22Rv1 (cell line): ENCODE data around the gene BTN2A1.

Experiments used
- H3K27ac ChIP-seq: fragments of 450-650 bp; 2 replicates; pipeline ENCODE4 v1.5.1; 2017
- CTCF ChIP-seq: fragments of 450-650 bp; IDR thresholded peaks from 2 replicates; pipeline ENCODE4 v1.5.1; 2017; ENCODE audit warnings: mild to moderate bottlenecking
- ZFX ChIP-seq: fragments of 450-650 bp; IDR thresholded peaks from 2 replicates; pipeline ENCODE4 v1.6.1; 2017; ENCODE audit warnings: antibody characterized with exemption, borderline replicate concordance

BTN2A1 gene

DNA sequence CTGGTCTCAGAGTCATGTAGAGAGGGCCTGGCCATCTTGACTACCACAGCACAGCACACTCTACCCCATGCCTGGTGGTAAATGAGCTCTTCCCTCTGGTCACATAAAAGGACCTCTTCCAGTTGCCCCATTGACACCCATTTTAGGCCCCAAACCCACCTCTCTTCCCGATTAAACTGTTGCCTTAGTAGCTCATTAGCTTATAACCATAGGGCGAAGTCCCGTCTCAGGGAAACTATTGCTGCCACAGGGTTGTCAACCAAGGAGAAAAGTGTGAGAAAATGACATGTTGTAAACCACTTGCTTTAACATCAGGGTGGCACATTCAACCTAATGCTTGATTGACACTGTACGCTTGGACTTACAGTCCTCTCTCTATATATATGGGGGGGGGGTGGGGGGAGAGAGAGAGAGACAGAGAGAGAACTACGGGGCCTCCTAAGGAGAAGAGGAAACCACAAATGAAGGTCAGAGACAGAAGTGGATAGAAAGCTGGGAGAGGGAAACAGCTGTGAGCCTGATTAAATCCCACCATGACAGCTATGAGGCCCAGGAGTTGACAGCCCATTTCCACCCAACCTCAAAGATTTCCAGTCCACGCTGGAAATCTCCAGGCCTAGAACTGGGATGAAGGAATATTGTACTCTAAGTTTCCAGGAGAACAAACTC is 27.5 kb downstream of the BTN2A1 start:
- H3K27ac ChIP-seq = no peak overlapping the region
- TF ChIP-seq CTCF (no peak), ZFX (no peak)

DNA sequence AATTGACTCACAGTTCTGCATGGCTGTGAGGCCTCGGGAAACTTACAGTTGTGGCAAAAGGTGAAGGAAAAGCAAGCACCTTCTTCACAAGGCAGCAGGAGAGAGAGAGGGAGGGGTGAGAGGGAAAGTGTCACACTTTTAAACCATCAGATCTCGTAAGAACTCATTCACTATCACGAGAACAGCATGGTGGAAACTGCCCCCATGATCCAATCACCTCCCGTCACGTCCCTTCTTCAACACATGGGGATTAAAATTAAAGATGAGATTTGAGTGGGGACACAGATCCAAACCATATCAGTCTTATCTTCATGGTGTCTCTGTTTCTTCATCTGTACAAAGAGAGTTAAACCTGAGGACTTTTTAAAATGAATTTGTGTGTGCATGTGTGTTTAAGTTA is 28.6 kb downstream of the BTN2A1 start:
- TF ChIP-seq ZFX (no peak), CTCF (no peak)
- no peak overlapping the region for H3K27ac ChIP-seq

DNA sequence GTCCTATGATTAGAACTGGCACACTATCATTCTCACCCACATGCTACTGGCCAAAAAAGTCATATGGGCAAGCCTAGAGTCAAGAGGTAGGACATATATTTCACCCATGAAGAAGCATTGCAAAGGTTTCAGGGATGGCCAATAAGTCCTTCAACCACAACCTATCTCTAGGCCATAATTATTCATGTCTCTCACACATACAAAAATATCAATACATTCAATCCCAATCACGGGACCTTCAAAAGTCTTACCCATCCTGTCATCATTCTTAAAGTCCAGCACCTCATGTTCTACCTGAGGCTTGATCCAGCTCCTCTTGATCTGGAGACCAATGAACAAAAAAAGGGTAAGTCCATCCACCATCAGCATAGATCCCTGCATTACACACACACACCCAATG is 29.7 kb downstream of the BTN2A1 start:
- TF ChIP-seq CTCF (no peak), ZFX (no peak)
- no peak overlapping the region for H3K27ac ChIP-seq

DNA sequence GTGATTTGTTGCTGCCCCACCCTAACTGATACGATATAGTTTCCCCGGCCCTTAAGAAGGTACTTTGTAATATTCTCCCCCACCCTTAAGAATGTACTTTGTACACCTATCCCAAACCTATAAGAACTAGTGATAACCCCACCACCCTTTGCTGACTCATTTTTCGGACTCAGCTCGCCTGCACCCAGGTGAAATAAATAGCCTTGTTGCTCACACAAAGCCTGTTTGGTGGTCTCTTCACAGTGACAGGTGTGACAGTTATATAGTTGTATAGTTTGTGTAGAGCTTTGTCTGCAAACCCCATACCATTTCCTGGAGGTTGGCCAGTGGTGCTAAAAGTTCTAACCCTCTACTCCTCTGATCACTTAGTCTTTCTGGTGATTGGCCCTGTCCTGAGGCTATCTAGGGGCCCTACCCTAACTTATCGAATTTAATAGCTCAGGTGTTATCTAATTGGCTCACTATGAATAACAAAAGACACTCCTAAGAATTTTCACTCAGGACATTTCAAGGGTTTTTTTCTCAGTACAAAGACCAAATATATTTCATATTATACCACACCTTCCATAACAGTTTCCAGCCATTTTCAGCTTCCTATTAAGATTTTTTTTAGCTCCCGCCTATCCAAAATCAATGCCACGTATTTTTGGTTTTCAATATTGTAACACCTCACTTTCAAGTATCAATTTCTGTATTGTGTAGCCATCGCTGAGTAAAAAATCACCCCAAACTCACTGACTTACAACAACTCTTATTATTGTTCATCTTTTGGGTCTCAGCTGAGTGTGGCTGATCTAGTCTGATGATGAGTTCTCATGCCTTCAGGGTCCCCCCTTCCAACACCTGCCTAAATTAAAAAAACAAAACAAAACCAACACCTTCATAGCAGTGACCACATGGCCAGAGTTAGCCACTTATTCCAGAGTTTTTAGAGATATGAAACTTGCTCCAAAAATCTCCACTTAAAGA is 32.5 kb downstream of the BTN2A1 start:
- no peak for TF ChIP-seq CTCF
- no peak for TF ChIP-seq ZFX
- no peak overlapping the region for H3K27ac ChIP-seq

- TF ChIP-seq CTCF (no peak), ZFX (no peak)
- H3K27ac ChIP-seq = no peak overlapping the region
Measured at GRCh38 chr6:26491604-26492003, 33.8 kb downstream of the BTN2A1 start.

DNA sequence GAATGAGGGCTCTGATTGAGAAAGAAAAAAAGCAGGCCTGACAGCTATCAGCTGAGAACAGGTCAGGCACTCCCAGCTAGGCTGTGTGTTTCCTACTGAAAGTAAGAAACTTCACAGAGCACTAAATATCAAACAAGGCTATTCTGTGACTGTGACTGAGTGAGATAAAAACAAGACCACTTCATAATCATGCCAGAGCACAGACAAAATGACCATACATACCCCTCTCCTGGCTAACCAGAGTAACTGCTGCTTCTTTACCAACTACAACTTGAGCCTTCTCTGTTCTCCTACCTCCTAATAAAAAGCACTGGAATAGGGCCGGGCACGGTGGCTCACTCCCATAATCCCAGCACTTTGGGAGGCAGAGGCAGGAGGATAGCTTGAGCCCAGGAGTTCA is 35.5 kb downstream of the BTN2A1 start:
- no peak overlapping the region for H3K27ac ChIP-seq
- TF ChIP-seq CTCF (no peak), ZFX (no peak)

DNA sequence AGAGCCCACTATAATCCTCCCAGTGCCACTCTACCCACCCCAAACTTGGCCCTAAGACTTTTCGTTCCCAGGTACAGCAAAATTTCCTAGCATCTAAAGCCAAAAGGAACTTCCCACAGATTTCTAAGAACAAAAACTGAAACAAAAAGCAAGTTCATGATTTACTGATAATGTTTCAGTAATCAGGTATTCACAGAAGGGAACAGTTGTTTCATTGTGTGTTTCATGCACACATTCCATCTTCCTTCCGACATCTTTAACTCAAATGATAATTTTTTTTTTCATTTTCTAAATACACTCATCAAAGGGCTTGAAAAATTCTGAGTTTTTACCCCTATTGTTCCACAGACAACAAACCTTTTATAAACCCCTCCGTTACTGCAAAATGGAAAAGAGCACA is 36.4 kb downstream of the BTN2A1 start:
- TF ChIP-seq CTCF (no peak), ZFX (no peak)
- H3K27ac ChIP-seq = no peak overlapping the region
